Measurements from ENCODE around the gene NAA50. TPM values are rescaled to one million over a fixed set of nuclear protein-coding genes. Genes with fewer than 3 reads are reported as not detected.

The NAA50 gene
- polyA plus RNA-seq, 1 donor: 150 TPM

DNA sequence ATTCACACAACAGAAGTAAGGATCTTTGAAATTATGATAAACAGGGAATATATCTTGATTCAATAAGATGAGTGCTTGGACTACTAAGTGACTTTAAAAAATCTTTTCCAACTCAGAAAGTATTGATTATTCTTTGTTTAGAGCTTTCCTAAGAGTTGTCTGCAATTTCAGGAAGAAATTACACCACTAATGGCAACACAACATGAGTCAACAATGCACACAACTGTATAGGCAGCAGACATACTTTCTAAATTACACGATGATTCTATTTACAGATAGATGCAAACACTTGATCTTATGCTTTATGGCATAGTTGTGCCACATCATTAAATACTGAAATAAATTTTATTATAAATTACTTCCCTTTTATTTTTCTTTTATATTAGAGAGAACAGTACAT lies 4.4 kb downstream of the NAA50 start:
- no peak for DNase-seq

DNA sequence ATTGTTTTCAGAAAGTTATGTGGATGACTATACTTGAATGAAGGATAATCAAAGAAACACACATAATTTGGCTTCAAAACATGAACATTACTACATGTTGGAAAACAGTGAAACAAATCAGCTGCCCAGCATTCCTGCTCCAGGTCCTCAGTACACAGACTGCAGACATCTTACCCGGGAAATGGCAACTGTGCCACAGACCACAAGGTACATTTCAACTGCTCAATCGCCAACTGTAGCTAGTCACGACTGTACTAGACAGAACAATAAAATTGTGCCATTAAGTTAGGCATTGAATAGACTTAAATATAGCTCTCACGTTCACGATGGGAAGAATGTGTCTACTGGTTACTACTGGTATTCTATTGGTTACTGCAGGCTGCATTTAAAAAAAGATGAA lies 5.0 kb downstream of the NAA50 start:
- DNase-seq: no peak

GRCh38 chr3:113736548-113737089 lies 9.4 kb downstream of the NAA50 start:
- DNase-seq: peak; percentile 76

DNA sequence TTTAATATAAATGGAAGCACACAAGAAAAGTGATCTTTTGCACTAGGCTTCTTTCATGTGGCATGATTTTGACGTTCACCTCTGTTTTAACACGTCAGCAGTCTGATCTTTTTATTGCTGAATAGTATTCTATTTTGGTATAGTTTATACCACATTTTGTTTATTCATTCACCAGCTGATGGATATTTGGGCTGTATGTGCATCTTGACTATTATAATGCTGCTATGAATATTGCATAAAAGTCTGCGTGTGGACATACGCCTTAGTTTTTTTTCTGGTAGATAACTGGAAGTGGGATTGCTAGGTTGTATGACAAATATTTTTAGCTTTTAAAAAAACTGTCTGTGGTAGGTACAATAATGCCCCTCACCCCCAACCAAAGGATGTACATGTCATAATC lies 14.4 kb downstream of the NAA50 start:
- DNase-seq: no peak

GRCh38 chr3:113730550-113730949 lies 15.5 kb downstream of the NAA50 start:
- no peak for DNase-seq

GRCh38 chr3:113728661-113729060 lies 17.4 kb downstream of the NAA50 start:
- no peak for DNase-seq

DNA sequence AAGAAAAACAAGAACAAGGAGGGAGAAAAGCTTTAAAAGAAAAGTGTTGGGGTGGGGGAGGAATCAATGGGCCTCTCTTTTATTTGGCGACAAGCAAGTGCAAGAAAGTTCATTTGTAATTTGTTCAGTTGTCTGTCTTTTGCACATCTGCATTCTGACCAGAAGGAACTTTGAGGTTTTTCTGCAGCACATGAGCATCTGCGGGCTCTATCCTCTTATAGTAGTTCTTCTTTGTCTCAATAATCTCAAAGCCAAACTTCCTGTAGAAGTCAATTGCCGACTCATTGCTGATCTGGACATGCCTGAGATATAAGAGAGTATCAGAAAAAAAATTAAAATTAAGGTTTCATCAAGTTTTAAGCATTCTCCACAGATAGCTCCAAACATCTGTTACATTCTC lies 24.4 kb downstream of the NAA50 start:
- no peak for DNase-seq

- DNase-seq: no peak
Measured at GRCh38 chr3:113719758-113720157, 26.3 kb downstream of the NAA50 start.

GRCh38 chr3:113719294-113719693 lies 26.8 kb downstream of the NAA50 start:
- no peak for DNase-seq

- no peak for DNase-seq
Measured at GRCh38 chr3:113717818-113718217, 28.2 kb downstream of the NAA50 start.

GRCh38 chr3:113717308-113717707 lies 28.7 kb downstream of the NAA50 start:
- DNase-seq: no peak

DNA sequence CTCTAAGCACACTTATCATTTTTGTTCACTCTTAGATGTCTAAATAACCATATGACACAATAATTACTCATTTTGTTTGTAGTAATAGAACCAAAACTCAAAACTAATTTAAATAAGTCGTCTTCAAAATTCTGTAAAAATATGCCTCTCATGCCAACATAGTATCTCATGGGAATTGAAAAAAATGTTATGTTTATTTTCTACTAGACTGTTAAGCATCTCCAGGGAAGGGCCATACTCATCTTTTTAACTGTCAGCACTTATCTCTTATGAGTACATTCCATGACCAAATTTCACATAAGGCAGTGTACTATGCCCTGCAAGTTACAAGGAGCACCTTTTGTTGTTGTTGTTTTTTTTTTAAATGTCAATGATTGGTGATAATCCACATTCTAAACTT lies 31.3 kb downstream of the NAA50 start:
- no peak for DNase-seq

DNA sequence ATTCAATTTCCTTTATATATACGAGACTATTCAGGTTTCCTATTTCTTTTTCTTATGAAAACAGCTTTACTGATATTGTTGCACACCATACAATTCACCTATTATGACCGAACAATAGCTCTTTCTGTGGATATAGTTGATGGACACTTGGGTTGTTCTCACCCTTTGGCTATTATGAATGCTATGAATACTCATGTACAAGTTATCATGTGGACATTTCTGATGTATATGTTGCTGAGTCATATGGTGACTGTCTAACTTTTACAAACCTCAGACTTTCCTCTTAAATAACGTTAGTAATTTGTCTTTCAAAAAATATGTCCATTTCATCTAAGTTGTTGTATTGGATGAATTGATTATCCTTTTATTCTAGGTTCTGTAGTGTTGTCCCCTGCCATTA lies 33.9 kb downstream of the NAA50 start:
- DNase-seq: no peak

DNA sequence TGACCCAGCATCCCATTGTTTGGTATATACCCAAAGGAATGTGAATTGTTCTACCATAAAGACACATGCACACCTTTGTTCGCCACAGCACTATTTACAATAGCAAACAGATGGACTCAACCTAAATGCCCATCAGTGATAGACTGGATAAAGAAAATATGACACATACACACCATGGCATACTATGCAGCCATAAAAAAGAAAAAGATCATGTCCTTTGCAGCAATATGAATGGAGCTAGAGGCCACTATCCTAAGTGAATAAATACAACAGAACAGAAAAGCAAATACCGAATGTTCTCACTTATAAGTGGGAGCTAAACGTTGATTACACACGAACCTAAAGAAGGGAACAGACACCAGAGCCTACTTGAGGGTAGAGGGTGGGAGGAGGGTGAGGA lies 38.2 kb downstream of the NAA50 start:
- no peak for DNase-seq

DNA sequence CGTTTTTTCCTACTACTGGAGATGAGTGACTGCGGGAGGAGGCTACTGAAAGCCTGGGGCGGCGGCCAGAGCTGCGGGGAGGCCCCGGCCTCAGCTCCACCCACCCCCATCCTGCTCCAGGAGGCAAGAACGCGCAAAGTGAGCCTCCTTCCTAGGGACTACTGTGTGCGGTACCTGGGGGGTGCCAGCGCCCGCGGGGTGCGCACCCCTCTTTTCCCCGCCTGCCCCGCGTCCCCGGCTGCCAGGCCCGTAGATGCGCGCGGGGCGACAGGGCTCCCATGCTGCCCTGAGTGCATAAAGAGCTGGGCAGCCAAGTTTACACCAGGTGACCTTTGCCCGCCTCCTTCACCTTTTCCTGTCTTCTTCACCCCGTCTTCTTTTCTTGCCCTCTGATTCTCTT lies 47.1 kb downstream of the NAA50 start:
- DNase-seq: peak; percentile 4

GRCh38 chr3:113698213-113698742 lies 47.8 kb downstream of the NAA50 start:
- DNase-seq: no peak

GRCh38 chr3:113697500-113698090 lies 48.5 kb downstream of the NAA50 start:
- DNase-seq: no peak

DNA sequence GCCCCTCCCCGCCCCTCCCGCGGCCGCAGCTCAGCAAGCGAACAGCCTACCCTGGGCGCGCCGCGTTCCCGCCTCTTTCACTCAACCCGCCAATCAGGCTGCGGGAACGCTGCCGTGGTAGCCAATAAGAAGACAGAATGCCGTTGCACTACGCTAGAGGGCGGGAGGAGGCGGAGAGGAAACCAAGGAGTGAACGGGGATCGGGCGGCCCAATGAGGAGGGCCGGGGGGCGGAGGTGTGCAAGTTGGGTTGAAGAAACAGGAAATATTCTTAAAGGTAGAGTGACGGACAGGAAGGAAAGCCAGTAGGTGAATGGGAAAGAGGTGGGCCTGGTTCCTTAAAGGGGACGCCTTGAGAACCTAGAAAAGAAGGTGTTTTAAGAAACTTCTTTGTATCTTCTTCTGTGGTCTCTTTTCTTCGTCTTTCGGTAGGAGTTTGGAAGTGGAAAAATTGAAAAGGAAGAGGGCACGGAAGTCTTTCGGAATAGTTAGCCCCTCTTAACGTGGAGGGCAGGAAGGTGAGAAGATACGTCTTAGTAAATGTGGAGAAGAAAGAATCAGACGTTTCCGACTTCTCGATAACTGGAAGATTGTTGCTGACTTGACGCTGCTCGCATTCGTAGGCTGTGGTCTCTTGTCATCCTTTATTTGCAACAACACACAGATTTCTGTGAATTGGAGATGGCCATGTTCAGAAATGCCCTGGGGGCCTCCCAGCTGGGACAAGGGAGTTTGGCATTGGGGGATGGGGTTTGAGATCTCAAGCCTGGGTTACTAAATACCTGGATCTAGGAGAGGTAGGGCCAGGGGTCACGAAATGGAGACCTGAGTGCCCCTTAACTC lies 49.2 kb downstream of the NAA50 start:
- DNase-seq: peak; percentile 100

- DNase-seq: peak; percentile 85
Measured at GRCh38 chr3:113695786-113696645, 50.0 kb downstream of the NAA50 start, which contains the start of gene USF3. Gene USF3, minus strand, starts transcription at chr3:113696642. Its CDS starts 21,764 bp downstream, at chr3:113674878.

GRCh38 chr3:113695431-113695785 lies 50.6 kb downstream of the NAA50 start:
- no peak for DNase-seq

GRCh38 chr3:113690482-113690881 lies 55.6 kb downstream of the NAA50 start:
- no peak for DNase-seq

- DNase-seq: no peak
Measured at GRCh38 chr3:113685956-113686721, 59.9 kb downstream of the NAA50 start.
